KMS-11 (cell line): Measurements from ENCODE around the gene TALDO1.
A peak's percentile ranks its signal among the peaks of the same experiment; 100 is the strongest.

Experiments used
- H2AFZ ChIP-seq: fragments of 200-600 bp; sonication (generic); 2 replicates; pipeline ENCODE4 v1.6.1; 2016; ENCODE audit warnings: antibody characterized with exemption, mixed run types, low read depth
- H3K27ac ChIP-seq: fragments of 200-600 bp; sonication (generic); 2 replicates; pipeline ENCODE4 v1.6.1; 2016; ENCODE audit warnings: mild to moderate bottlenecking, mixed run types
- H3K27me3 ChIP-seq: fragments of 200-600 bp; sonication (generic); 2 replicates; pipeline ENCODE4 v1.6.1; 2017; ENCODE audit warnings: mild to moderate bottlenecking, low read depth, mixed run types, moderate library complexity; ENCODE audit not compliant: insufficient read depth
- H3K36me3 ChIP-seq: fragments of 200-600 bp; sonication (generic); 2 replicates; pipeline ENCODE4 v1.6.1; 2017; ENCODE audit warnings: mild to moderate bottlenecking, mixed run types; ENCODE audit not compliant: insufficient read depth
- H3K4me1 ChIP-seq: fragments of 200-600 bp; sonication (generic); 2 replicates; pipeline ENCODE4 v1.6.1; 2016; ENCODE audit warnings: mild to moderate bottlenecking, low read depth, mixed run types; ENCODE audit not compliant: poor library complexity, severe bottlenecking
- H3K4me2 ChIP-seq: fragments of 200-600 bp; sonication (generic); 2 replicates; pipeline ENCODE4 v1.7.0; 2016; ENCODE audit warnings: mild to moderate bottlenecking, mixed run types
- H3K4me3 ChIP-seq: fragments of 200-600 bp; sonication (generic); IDR thresholded peaks from 2 replicates; pipeline ENCODE4 v1.6.1; 2017; ENCODE audit warnings: low read depth, low read length, mixed read lengths; ENCODE audit not compliant: insufficient read depth
- H3K79me2 ChIP-seq: fragments of 200-600 bp; sonication (generic); 2 replicates; pipeline ENCODE4 v1.6.1; 2016; ENCODE audit warnings: low read depth, mixed run types; ENCODE audit not compliant: insufficient read depth
- H3K9ac ChIP-seq: fragments of 200-600 bp; sonication (generic); 2 replicates; pipeline ENCODE4 v1.6.1; 2016; ENCODE audit warnings: mild to moderate bottlenecking, mixed run types
- H4K20me1 ChIP-seq: fragments of 200-600 bp; sonication (generic); 2 replicates; pipeline ENCODE4 v1.6.1; 2016; ENCODE audit warnings: mild to moderate bottlenecking, mixed run types; ENCODE audit not compliant: insufficient read depth
- CTCF ChIP-seq: fragments of 200-600 bp; sonication (generic); conservative IDR thresholded peaks from 2 replicates; pipeline ENCODE4 v1.6.1; 2017; ENCODE audit warnings: low read depth, mild to moderate bottlenecking, antibody characterized with exemption, low read length, moderate library complexity, mixed read lengths

The TALDO1 gene

DNA sequence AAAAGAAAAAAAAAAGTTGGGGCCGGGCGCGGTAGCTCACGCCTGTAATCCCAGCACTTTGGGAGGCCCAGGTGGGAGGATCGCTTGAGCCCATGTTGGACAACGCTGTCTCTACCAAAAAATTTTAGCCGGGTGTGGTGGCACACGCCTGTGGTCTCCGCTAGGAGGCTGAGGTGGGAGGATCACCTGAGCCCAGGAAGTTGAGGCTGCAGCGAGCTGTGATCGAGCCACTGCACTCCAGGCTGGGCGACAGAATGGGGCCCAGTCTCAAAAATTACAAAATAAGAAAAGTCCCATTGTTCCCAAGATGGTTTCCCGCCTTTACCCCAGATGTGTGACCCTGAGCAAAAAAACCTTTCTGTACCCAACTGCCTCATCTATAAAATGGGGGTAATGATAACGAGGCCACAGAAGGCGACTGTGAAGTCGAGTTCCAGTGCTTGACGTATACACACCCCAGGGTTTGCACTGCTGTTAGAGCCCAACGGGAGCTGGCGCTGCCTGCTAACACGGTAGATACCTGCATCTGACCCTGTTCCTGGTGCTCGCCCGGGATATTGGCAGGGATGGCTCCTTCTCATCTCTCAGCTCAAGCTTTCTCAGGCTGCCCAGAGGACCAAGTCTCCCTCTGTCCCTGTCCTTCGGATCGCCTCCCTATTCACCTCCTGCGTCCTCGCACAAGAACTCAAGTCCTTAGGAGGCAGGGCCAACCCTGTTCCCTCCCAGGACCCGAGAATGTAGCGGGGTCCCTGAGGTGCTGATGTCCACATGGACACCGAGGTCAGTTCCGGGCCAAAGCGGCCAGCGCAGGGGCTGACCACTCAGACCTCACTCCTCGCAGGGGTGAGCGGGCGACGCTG lies 61.4 kb downstream of the TALDO1 start:
- H3K36me3 ChIP-seq, result peaks cover 6% of the 10 kb centered on the region; the same call in 1 of the 2 replicates
- TF ChIP-seq CTCF, result no peak
- peaks cover 36% of the 10 kb centered on the region for H3K4me1 ChIP-seq
- no peaks in the 10 kb centered on the region for H4K20me1 ChIP-seq
- peaks cover 45% of the 10 kb centered on the region for H3K79me2 ChIP-seq
- H3K4me3 ChIP-seq, result no peak overlapping the region
- peak overlapping the region; percentile 64 for H2AFZ ChIP-seq
- no peaks in the 10 kb centered on the region for H3K27me3 ChIP-seq
- H3K9ac ChIP-seq, result peak overlapping the region; percentile 99
- H3K4me2 ChIP-seq, result peak overlapping the region; percentile 83
- H3K27ac ChIP-seq, result peak overlapping the region; percentile 98

DNA sequence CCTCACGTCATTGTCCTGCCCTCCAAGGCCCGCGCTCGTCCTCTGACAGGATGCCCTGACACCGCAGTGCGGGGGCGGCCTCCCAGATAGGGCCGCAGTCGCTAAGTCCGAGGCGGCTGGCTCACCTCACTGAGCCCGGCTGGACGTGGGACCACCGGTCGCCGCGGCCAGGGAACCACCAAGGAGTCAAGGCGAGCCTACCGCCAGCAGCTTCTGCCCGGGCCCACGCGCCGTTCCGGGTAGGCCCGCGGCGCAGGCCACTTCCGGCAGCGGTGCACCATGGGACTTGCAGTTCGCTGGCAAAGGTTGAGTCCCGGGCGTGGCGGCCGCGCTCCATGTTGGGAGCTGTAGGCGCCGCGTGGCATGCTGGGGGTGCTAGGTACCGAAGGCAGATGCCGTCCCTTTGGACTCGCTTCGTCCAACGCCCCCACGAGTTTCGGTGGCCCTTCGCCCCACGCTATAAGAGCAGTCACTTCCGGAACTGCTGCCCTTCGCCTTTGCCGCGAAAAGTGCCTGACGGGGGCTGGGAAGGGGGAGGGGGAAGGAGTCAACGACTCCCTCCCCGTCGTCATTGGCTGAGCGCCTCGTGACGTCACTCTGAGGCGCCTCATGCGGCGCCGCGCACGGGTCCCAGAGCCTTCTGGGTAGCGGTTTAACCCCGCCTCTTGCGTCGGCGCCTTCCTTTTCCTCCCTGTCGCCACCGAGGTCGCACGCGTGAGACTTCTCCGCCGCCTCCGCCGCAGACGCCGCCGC lies 62.2 kb downstream of the TALDO1 start, which contains the start of gene RPLP2:
Gene RPLP2 (plus strand): TSS at position 681 of the 753 bp plus-strand sequence. CDS start 268 bp downstream, outside the sequence.
- H3K27ac ChIP-seq, result peak within 1 kb of the TSS; percentile 98
- peaks cover 6% of the 10 kb centered on the region; the same call in 1 of the 2 replicates for H3K36me3 ChIP-seq
- H3K4me1 ChIP-seq, result peaks cover 28% of the 10 kb centered on the region
- H3K4me2 ChIP-seq, result peak within 1 kb of the TSS; percentile 83
- H3K79me2 ChIP-seq, result peaks cover 45% of the 10 kb centered on the region
- TF ChIP-seq CTCF, result no peak
- no peak within 1 kb of the TSS for H3K4me3 ChIP-seq
- no peaks in the 10 kb centered on the region for H3K27me3 ChIP-seq
- peak within 1 kb of the TSS; percentile 99 for H3K9ac ChIP-seq
- no peaks in the 10 kb centered on the region for H4K20me1 ChIP-seq
- H2AFZ ChIP-seq, result peak within 1 kb of the TSS; percentile 64

GRCh38 chr11:810040-810567 lies 62.8 kb downstream of the TALDO1 start:
- H4K20me1 ChIP-seq, result no peaks in the 10 kb centered on the region
- H3K27ac ChIP-seq, result peak overlapping the region; percentile 98
- peak overlapping the region; percentile 99 for H3K9ac ChIP-seq
- H3K4me1 ChIP-seq, result peaks cover 28% of the 10 kb centered on the region
- H3K4me2 ChIP-seq, result peak overlapping the region; percentile 83
- H2AFZ ChIP-seq, result no peak overlapping the region; the same call in 1 of the 2 replicates
- peaks cover 6% of the 10 kb centered on the region; the same call in 1 of the 2 replicates for H3K36me3 ChIP-seq
- H3K79me2 ChIP-seq, result peaks cover 45% of the 10 kb centered on the region
- no peak overlapping the region for H3K4me3 ChIP-seq
- no peaks in the 10 kb centered on the region for H3K27me3 ChIP-seq
- TF ChIP-seq CTCF, result no peak

GRCh38 chr11:811446-812245 lies 64.4 kb downstream of the TALDO1 start:
- no peaks in the 10 kb centered on the region for H3K27me3 ChIP-seq
- H4K20me1 ChIP-seq, result no peaks in the 10 kb centered on the region
- peak overlapping the region; percentile 83 for H3K4me2 ChIP-seq
- H3K79me2 ChIP-seq, result peaks cover 45% of the 10 kb centered on the region
- peaks cover 6% of the 10 kb centered on the region; the same call in 1 of the 2 replicates for H3K36me3 ChIP-seq
- no peak for TF ChIP-seq CTCF
- H2AFZ ChIP-seq, result no peak overlapping the region
- H3K27ac ChIP-seq, result peak overlapping the region; percentile 98; the same call in 1 of the 2 replicates
- H3K4me3 ChIP-seq, result no peak overlapping the region
- peaks cover 24% of the 10 kb centered on the region for H3K4me1 ChIP-seq
- peak overlapping the region; percentile 99; the same call in 1 of the 2 replicates for H3K9ac ChIP-seq
